Measurements from ENCODE around the gene DNAL4. TPM values are rescaled to one million over a fixed set of nuclear protein-coding genes. Genes with fewer than 3 reads are reported as not detected.

DNAL4 gene
- total and polyA plus RNA-seq, 12 donors = 7.7 to 11.7 (median 9.9) TPM

DNA sequence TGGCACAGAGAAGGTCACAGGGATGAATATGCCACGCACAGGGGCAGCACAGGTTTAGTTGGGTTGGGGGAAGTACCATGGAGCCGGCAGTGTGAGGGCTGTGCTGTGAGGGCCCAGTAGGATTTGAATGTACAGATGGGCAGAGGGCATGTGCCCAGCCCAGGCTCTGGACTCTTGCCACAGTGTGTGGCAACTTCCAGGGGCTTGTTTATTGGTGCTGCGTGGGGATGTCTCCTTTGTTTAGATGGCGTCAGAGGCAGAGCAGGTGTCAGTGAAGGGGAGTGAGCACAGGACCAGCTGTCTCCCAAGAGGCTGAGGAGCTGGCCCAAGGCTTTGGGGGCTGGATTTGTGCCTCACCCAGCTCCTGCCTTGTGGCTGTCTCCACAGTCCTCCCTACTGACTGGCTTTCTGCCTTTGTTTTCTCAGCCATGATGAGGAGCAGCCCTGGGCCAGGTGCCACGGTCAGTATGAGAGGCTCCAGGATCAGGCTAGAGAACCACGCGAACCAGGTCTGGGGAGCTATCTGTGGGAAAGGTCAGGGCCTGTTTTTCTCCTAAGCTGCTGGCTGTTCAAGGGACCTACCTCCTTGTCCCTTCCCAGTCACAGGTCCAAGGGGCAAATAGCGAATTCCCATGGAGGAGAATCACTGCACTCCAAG lies 60.1 kb downstream of the DNAL4 start:
- H3K9me3 ChIP-seq = no peaks in the 10 kb centered on the region
- peak; percentile 22 to 68 (median 52) for ATAC-seq
- TF ChIP-seq CTCF (IDR thresholded peaks at IDR 0.05) = no peak
- intact Hi-C loops (cut with DNase I) = no loop called here
- peak; percentile 47 to 64 for DNase-seq
- no peaks in the 10 kb centered on the region for H3K27me3 ChIP-seq
- H3K36me3 ChIP-seq = peaks cover 6 to 100% (median 48%) of the 10 kb centered on the region in 9 donors
- peaks cover 9 to 44% (median 28%) of the 10 kb centered on the region in 9 donors for H3K4me1 ChIP-seq
- peak overlapping the region; percentile 35 to 76 (median 68) for H3K27ac ChIP-seq
- no peak overlapping the region for H3K4me3 ChIP-seq
- WGBS, 2 donors = 54 to 61% methylated on average over 8 of the region's 8 CpGs

GRCh38 chr22:38733329-38733723 lies 60.6 kb downstream of the DNAL4 start:
- Histone ChIP-seq H3K9me3 (no peaks in the 10 kb centered on the region), H3K4me1 (peaks cover 9 to 47% (median 28%) of the 10 kb centered on the region in 9 donors), H3K36me3 (peaks cover under 1 to 100% (median 48%) of the 10 kb centered on the region in 9 donors), H3K27ac (peak overlapping the region; percentile 35 to 76 (median 68)), H3K27me3 (no peaks in the 10 kb centered on the region), H3K4me3 (no peak overlapping the region)
- ATAC-seq (peak in 7 of 8 donors; percentile 25 to 66 (median 50)), DNase-seq (peak; percentile 43 to 57)
- WGBS, 2 donors = 41 to 44% methylated on average over 4 of the region's 4 CpGs
- TF ChIP-seq CTCF (IDR thresholded peaks at IDR 0.05) = peak; percentile 41 to 76 (median 69)
- intact Hi-C loops (cut with DNase I) = no loop called here

DNA sequence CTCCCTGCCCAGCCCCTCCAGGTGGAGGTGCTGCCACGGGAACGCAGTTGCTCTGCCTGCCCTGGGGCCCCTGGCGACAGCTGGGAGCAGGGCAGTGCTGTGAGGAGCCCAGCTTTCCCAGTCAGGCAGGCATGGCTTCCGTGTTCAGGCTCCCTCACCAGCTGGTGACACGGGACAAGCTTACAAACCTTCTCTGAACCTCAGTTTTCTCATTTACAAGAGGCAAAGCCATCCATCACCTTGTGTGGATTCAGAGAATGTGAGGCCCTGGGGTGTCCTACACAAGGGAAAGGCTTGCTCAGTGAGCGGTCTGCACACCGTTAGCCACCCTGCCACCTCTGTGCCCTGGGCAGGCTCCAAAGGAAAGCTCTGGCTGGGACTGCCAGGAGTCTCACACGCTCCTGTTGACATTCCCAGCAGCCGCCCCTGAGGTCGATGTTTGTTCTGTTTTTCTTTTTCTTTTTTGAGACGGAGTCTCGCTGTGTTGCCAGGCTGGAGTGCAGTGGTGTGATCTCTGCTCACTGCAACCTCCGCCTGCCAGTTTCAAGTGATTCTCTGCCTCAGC lies 61.6 kb downstream of the DNAL4 start:
- Histone ChIP-seq H3K4me1 (peaks cover 9 to 48% (median 28%) of the 10 kb centered on the region in 9 donors), H3K36me3 (peaks cover 4 to 100% (median 48%) of the 10 kb centered on the region in 9 donors), H3K4me3 (no peak overlapping the region), H3K27me3 (no peaks in the 10 kb centered on the region), H3K27ac (peak overlapping the region in 8 of 10 donors; percentile 61 to 76 (median 71)), H3K9me3 (no peaks in the 10 kb centered on the region)
- ATAC-seq (peak in 6 of 8 donors; percentile 19 to 61 (median 38)), DNase-seq (no peak)
- no peak for TF ChIP-seq CTCF (IDR thresholded peaks at IDR 0.05)
- intact Hi-C loops (cut with DNase I) = no loop called here
- 62 to 72% methylated on average over 13 of the region's 13 CpGs for WGBS, 2 donors

DNA sequence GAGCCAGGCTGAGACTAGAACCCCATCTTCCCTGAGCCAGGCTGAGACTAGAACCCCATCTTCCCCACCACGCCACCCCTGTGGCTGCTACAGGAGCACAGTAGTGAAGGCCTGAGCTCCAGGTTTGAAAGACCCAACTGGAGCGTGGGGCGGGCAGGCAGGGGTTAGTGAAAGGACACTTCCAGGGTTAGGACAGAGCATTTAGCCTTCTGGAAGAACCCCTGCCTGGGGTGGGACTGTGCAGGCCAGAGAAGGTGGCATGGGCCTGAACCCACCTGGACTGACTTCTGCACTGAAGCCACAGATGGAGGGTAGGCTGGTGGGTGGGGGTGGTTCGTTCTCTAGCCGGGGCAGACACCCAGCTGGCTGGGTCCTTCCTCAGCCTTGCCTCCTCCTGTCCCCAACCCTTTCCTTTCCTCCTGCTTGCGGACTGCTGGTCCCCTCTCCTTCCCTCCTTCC lies 62.2 kb downstream of the DNAL4 start:
- peak in 1 of 8 donors; percentile 3 for ATAC-seq
- DNase-seq = no peak
- Histone ChIP-seq H3K4me3 (no peak overlapping the region), H3K36me3 (peaks cover 7 to 100% (median 47%) of the 10 kb centered on the region in 9 donors), H3K27me3 (no peaks in the 10 kb centered on the region), H3K9me3 (no peaks in the 10 kb centered on the region), H3K27ac (peak overlapping the region in 5 of 10 donors; percentile 21 to 76 (median 70)), H3K4me1 (peaks cover 9 to 48% (median 28%) of the 10 kb centered on the region in 9 donors)
- 79 to 89% methylated on average over 5 to 6 of the region's 6 CpGs for WGBS, 2 donors
- TF ChIP-seq CTCF (IDR thresholded peaks at IDR 0.05) = no peak
- intact Hi-C loops (cut with DNase I) = no loop called here
